SK-N-SH treated with all-trans-retinoic acid at 6 μM for 48 hours (cell line): ENCODE data around the gene PSMB10.
A peak's percentile ranks its signal among the peaks of the same experiment; 100 is the strongest.

ENCODE experiments used
- ATAC-seq: fragments of 200-7000 bp; cut with Tn5 transposase; 3 replicates; pipeline ENCODE4 v1.9.1; 2020; ENCODE audit warnings: mild to moderate bottlenecking, moderate library complexity
- ARNTL ChIP-seq: fragments of 450-650 bp; formaldehyde crosslinking; IDR thresholded peaks from 2 replicates; pipeline ENCODE4 v1.5.0; 2020; ENCODE audit warnings: low read depth, mild to moderate bottlenecking, moderate library complexity, borderline replicate concordance
- BACH2 ChIP-seq: fragments of 250-450 bp; sonication (Bioruptor Pico); IDR thresholded peaks from 2 replicates; pipeline ENCODE4 v1.9.0; 2021; ENCODE audit warnings: mild to moderate bottlenecking, borderline replicate concordance
- CSDC2 ChIP-seq: fragments of 250-450 bp; sonication (Bioruptor Pico); IDR thresholded peaks from 2 replicates; pipeline ENCODE4 v1.5.0; 2020; ENCODE audit warnings: mild to moderate bottlenecking, moderate library complexity
- ESRRG ChIP-seq: fragments of 250-450 bp; sonication (Bioruptor Pico); IDR thresholded peaks from 2 replicates; pipeline ENCODE4 v1.6.1; 2021; ENCODE audit warnings: mild to moderate bottlenecking
- GLIS3 ChIP-seq: fragments of 250-450 bp; sonication (Bioruptor Pico); IDR thresholded peaks from 2 replicates; pipeline ENCODE4 v1.5.0; 2020; ENCODE audit warnings: mild to moderate bottlenecking, moderate library complexity
- ISL1 ChIP-seq: fragments of 250-450 bp; sonication (Bioruptor Pico); IDR thresholded peaks from 2 replicates; pipeline ENCODE4 v2.1.2; 2022; ENCODE audit warnings: mild to moderate bottlenecking, moderate library complexity
- OSR1 ChIP-seq: fragments of 250-450 bp; sonication (Bioruptor Pico); IDR thresholded peaks from 2 replicates; pipeline ENCODE4 v1.8.0; 2022; ENCODE audit warnings: moderate library complexity, mild to moderate bottlenecking, inconsistent platforms
- PATZ1 ChIP-seq: fragments of 250-450 bp; sonication (Bioruptor Pico); IDR thresholded peaks from 2 replicates; pipeline ENCODE4 v1.8.0; 2020; ENCODE audit warnings: mild to moderate bottlenecking, moderate library complexity, borderline replicate concordance
- POU6F1 ChIP-seq: fragments of 250-450 bp; sonication (Bioruptor Pico); IDR thresholded peaks from 2 replicates; pipeline ENCODE4 v1.8.0; 2021; ENCODE audit warnings: low read depth, mild to moderate bottlenecking, moderate library complexity, borderline replicate concordance
- PPARA ChIP-seq: fragments of 250-450 bp; sonication (Bioruptor Pico); IDR thresholded peaks from 2 replicates; pipeline ENCODE4 v1.5.0; 2020; ENCODE audit warnings: mild to moderate bottlenecking, borderline replicate concordance
- RARB ChIP-seq: fragments of 250-450 bp; sonication (Bioruptor Pico); IDR thresholded peaks from 2 replicates; pipeline ENCODE4 v1.8.0; 2021; ENCODE audit warnings: mild to moderate bottlenecking, moderate library complexity
- SNAI2 ChIP-seq: fragments of 250-450 bp; sonication (Bioruptor Pico); IDR thresholded peaks from 2 replicates; pipeline ENCODE4 v1.5.0; 2020; ENCODE audit warnings: mild to moderate bottlenecking, moderate library complexity
- TCF4 ChIP-seq: fragments of 250-450 bp; sonication (Bioruptor Pico); IDR thresholded peaks from 2 replicates; pipeline ENCODE4 v1.8.0; 2021; ENCODE audit warnings: mild to moderate bottlenecking, moderate library complexity, borderline replicate concordance
- TOX ChIP-seq: fragments of 250-450 bp; sonication (Bioruptor Pico); IDR thresholded peaks from 2 replicates; pipeline ENCODE4 v1.8.0; 2021; ENCODE audit warnings: mild to moderate bottlenecking, moderate library complexity, borderline replicate concordance
- ZC3H10 ChIP-seq: fragments of 250-450 bp; sonication (Bioruptor Pico); IDR thresholded peaks from 2 replicates; pipeline ENCODE4 v1.5.1; 2021; ENCODE audit warnings: mild to moderate bottlenecking, moderate library complexity
- ZFP3 ChIP-seq: fragments of 250-450 bp; sonication (Bioruptor Pico); IDR thresholded peaks from 2 replicates; pipeline ENCODE4 v1.5.0; 2020; ENCODE audit warnings: mild to moderate bottlenecking, moderate library complexity
- ZNF565 ChIP-seq: fragments of 450-650 bp; formaldehyde crosslinking; conservative IDR thresholded peaks from 2 replicates; pipeline ENCODE4 v1.5.0; 2020; ENCODE audit warnings: low read depth, mild to moderate bottlenecking, moderate library complexity
- ZNF70 ChIP-seq: fragments of 450-650 bp; formaldehyde crosslinking; IDR thresholded peaks from 2 replicates; pipeline ENCODE4 v1.5.0; 2020; ENCODE audit warnings: mild to moderate bottlenecking, moderate library complexity
- ZNF8 ChIP-seq: fragments of 450-650 bp; formaldehyde crosslinking; IDR thresholded peaks from 2 replicates; pipeline ENCODE4 v1.5.0; 2020; ENCODE audit warnings: mild to moderate bottlenecking, moderate library complexity
- TF ChIP-seq, protein P1 (sequence below): fragments of 250-450 bp; sonication (Bioruptor Pico); IDR thresholded peaks from 2 replicates; pipeline ENCODE4 v1.5.1; 2021; ENCODE audit warnings: mild to moderate bottlenecking, moderate library complexity
- TF ChIP-seq, protein P2 (sequence below): fragments of 250-450 bp; sonication (Bioruptor Pico); IDR thresholded peaks from 2 replicates; pipeline ENCODE4 v1.5.1; 2020; ENCODE audit warnings: low read depth, mild to moderate bottlenecking, moderate library complexity

Gene PSMB10

DNA sequence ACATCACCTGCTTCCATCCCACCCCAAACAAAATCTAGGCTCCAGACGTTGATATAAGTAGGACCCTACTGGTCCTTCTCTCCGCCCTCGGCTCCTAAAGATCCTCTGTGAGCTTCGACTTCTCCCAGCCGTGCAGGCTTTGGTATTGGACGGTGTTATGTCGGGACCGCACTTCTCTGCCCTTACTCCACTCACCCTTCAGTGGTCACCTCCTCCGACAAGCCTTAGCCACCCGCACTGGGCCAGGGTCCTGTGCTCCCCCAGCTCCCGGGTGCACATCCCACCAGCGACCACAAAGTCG lies 1.6 kb downstream of the PSMB10 start:
- TF ChIP-seq BACH2 = no peak
- no peak for TF ChIP-seq CSDC2 (CRISPR knock-in tag)
- no peak for TF ChIP-seq ARNTL (CRISPR knock-in tag)
- no peak for TF ChIP-seq ZNF565 (CRISPR knock-in tag)
- no peak for TF ChIP-seq GLIS3 (CRISPR knock-in tag)
- ATAC-seq = peak; percentile 13

GRCh38 chr16:67934306-67935100 lies 2.1 kb downstream of the PSMB10 start:
- TF ChIP-seq ZC3H10 (no peak), GLIS3 (CRISPR knock-in tag) (no peak), ZNF565 (CRISPR knock-in tag) (no peak), ZNF8 (CRISPR knock-in tag) (no peak), CSDC2 (CRISPR knock-in tag) (no peak), TCF4 (no peak), PPARA (no peak), ESRRG (CRISPR knock-in tag) (no peak), ZFP3 (CRISPR knock-in tag) (no peak), ARNTL (CRISPR knock-in tag) (no peak), SNAI2 (CRISPR knock-in tag) (no peak)
- TF ChIP-seq, protein P1, sequence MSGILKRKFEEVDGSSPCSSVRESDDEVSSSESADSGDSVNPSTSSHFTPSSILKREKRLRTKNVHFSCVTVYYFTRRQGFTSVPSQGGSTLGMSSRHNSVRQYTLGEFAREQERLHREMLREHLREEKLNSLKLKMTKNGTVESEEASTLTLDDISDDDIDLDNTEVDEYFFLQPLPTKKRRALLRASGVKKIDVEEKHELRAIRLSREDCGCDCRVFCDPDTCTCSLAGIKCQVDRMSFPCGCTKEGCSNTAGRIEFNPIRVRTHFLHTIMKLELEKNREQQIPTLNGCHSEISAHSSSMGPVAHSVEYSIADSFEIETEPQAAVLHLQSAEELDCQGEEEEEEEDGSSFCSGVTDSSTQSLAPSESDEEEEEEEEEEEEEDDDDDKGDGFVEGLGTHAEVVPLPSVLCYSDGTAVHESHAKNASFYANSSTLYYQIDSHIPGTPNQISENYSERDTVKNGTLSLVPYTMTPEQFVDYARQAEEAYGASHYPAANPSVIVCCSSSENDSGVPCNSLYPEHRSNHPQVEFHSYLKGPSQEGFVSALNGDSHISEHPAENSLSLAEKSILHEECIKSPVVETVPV (CRISPR knock-in tag) = no peak
- TF ChIP-seq, protein P2, sequence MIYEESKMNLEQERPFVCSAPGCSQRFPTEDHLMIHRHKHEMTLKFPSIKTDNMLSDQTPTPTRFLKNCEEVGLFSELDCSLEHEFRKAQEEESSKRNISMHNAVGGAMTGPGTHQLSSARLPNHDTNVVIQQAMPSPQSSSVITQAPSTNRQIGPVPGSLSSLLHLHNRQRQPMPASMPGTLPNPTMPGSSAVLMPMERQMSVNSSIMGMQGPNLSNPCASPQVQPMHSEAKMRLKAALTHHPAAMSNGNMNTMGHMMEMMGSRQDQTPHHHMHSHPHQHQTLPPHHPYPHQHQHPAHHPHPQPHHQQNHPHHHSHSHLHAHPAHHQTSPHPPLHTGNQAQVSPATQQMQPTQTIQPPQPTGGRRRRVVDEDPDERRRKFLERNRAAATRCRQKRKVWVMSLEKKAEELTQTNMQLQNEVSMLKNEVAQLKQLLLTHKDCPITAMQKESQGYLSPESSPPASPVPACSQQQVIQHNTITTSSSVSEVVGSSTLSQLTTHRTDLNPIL = no peak
- peak; percentile 11 for ATAC-seq

DNA sequence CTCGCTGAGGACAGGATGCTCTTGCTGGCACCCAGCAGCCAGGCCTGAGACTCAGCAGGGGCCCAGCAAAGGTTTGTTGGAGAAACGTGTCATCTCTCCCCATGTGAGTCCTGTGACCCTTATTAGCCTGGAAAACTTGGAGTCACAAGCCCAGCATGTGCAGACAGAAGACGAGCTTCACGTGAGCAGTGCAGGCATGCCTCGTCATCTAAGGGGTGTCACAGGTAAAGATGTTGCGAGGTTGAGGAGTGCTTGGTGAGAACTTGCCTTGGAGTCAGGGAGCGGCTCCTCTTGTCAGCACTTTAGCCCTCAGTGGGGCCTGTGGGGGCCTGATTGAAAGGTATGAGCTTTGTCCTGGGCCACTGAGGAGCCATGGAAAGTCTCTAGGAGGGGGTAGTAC lies 2.8 kb downstream of the PSMB10 start:
- TF ChIP-seq ZNF565 (CRISPR knock-in tag) (no peak), GLIS3 (CRISPR knock-in tag) (no peak), ZFP3 (CRISPR knock-in tag) (no peak), SNAI2 (CRISPR knock-in tag) (no peak), ZNF70 (CRISPR knock-in tag) (no peak)
- ATAC-seq = no peak

DNA sequence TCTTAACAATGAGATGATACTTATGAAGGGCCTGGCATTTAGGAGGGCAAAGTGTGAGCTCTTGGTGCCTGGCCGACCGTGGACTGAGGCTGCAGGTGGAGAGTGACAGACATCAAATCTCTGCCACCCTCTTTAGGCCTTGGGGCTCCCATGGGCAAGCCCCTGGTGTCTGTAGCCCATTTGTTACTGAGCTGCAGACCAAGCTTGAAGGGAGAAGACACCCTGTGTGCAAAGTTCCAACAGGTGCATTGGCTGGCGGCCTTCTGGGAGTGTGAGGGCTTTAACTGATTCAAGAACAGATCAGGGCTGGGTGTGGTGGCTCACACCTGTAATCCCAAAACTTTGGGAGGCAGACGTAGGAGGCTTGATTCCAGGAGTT lies 4.2 kb downstream of the PSMB10 start:
- TF ChIP-seq BACH2 = no peak
- TF ChIP-seq ZNF565 (CRISPR knock-in tag) = no peak
- no peak for TF ChIP-seq PATZ1 (CRISPR knock-in tag)
- TF ChIP-seq POU6F1 (CRISPR knock-in tag) = no peak
- no peak for TF ChIP-seq GLIS3 (CRISPR knock-in tag)
- TF ChIP-seq RARB = no peak
- no peak for TF ChIP-seq ISL1 (CRISPR knock-in tag)
- no peak for TF ChIP-seq ZFP3 (CRISPR knock-in tag)
- no peak for TF ChIP-seq ARNTL (CRISPR knock-in tag)
- TF ChIP-seq OSR1 (CRISPR knock-in tag) = no peak
- TF ChIP-seq TOX = no peak
- TF ChIP-seq, protein P1 (CRISPR knock-in tag) = no peak
- TF ChIP-seq, protein P2 = no peak
- no peak for ATAC-seq
